ENCODE data around the gene PDE5A.

GRCh38 chr4:119676101-119676500 is 47.5 kb upstream of the PDE5A start:
- no peak for TF ChIP-seq EZH2 (IDR thresholded peaks at IDR 0.05; ENCODE audit: low read depth)
- no peak for TF ChIP-seq CTCF (conservative IDR thresholded peaks at IDR 0.05)

Measured in PC-9 (cell line).